ENCODE measurements around the gene NTN1. TPM values are rescaled to one million over a fixed set of nuclear protein-coding genes. Genes with fewer than 3 reads are reported as not detected.

NTN1 gene
- total RNA-seq, 1 donor from 2014 or later: 60.3 TPM

- Histone ChIP-seq H3K27me3 (ENCODE audit: low read depth) (no peaks in the 10 kb centered on the region), H3K9me3 (replicated peaks) (no peaks in the 10 kb centered on the region), H3K4me3 (no peak overlapping the region), H3K4me1 (peaks cover 12% of the 10 kb centered on the region), H3K27ac (replicated peaks) (no peak overlapping the region), H3K36me3 (no peaks in the 10 kb centered on the region)
- DNase-seq: no peak
- intact Hi-C loops (cut with micrococcal nuclease): no loop called here
- no peak for TF ChIP-seq CTCF (IDR thresholded peaks at IDR 0.05; ENCODE audit: borderline replicate concordance)
These were observed 174.1 kb downstream of the NTN1 start for GRCh38 chr17:9195411-9195810.

- no peaks in the 10 kb centered on the region for H3K36me3 ChIP-seq
- H3K27me3 ChIP-seq (ENCODE audit: low read depth): no peaks in the 10 kb centered on the region
- TF ChIP-seq CTCF (IDR thresholded peaks at IDR 0.05; ENCODE audit: borderline replicate concordance): no peak
- intact Hi-C loops (cut with micrococcal nuclease): no loop called here
- H3K9me3 ChIP-seq (replicated peaks): no peaks in the 10 kb centered on the region
- no peak overlapping the region for H3K4me3 ChIP-seq
- H3K4me1 ChIP-seq: peaks cover 12% of the 10 kb centered on the region
- no peak for DNase-seq
- no peak overlapping the region for H3K27ac ChIP-seq (replicated peaks)
These were observed 174.8 kb downstream of the NTN1 start for GRCh38 chr17:9195961-9196670.

GRCh38 chr17:9199571-9200551 is 178.6 kb downstream of the NTN1 start:
- Histone ChIP-seq H3K36me3 (no peaks in the 10 kb centered on the region), H3K9me3 (replicated peaks) (no peaks in the 10 kb centered on the region), H3K27ac (replicated peaks) (no peak overlapping the region), H3K4me3 (no peak overlapping the region), H3K4me1 (peaks cover 7% of the 10 kb centered on the region), H3K27me3 (ENCODE audit: low read depth) (no peaks in the 10 kb centered on the region)
- intact Hi-C loops (cut with micrococcal nuclease): no loop called here
- peak; percentile 26 for DNase-seq
- no peak for TF ChIP-seq CTCF (IDR thresholded peaks at IDR 0.05; ENCODE audit: borderline replicate concordance)

GRCh38 chr17:9200699-9201359 is 179.5 kb downstream of the NTN1 start:
- Histone ChIP-seq H3K4me3 (no peak overlapping the region), H3K9me3 (replicated peaks) (no peaks in the 10 kb centered on the region), H3K4me1 (peaks cover 7% of the 10 kb centered on the region), H3K27ac (replicated peaks) (no peak overlapping the region), H3K27me3 (ENCODE audit: low read depth) (no peaks in the 10 kb centered on the region), H3K36me3 (no peaks in the 10 kb centered on the region)
- DNase-seq: no peak
- no peak for TF ChIP-seq CTCF (IDR thresholded peaks at IDR 0.05; ENCODE audit: borderline replicate concordance)
- intact Hi-C loops (cut with micrococcal nuclease): no loop called here

GRCh38 chr17:9202532-9202931 is 181.2 kb downstream of the NTN1 start:
- Histone ChIP-seq H3K9me3 (replicated peaks) (no peaks in the 10 kb centered on the region), H3K4me1 (peaks cover 7% of the 10 kb centered on the region), H3K36me3 (no peaks in the 10 kb centered on the region), H3K27me3 (ENCODE audit: low read depth) (no peaks in the 10 kb centered on the region), H3K27ac (replicated peaks) (no peak overlapping the region), H3K4me3 (no peak overlapping the region)
- DNase-seq: no peak
- no peak for TF ChIP-seq CTCF (IDR thresholded peaks at IDR 0.05; ENCODE audit: borderline replicate concordance)
- intact Hi-C loops (cut with micrococcal nuclease): no loop called here

Measured in left ventricle myocardium inferior (tissue), 1 donor.